ENCODE measurements around the gene MCRIP2.

DNA sequence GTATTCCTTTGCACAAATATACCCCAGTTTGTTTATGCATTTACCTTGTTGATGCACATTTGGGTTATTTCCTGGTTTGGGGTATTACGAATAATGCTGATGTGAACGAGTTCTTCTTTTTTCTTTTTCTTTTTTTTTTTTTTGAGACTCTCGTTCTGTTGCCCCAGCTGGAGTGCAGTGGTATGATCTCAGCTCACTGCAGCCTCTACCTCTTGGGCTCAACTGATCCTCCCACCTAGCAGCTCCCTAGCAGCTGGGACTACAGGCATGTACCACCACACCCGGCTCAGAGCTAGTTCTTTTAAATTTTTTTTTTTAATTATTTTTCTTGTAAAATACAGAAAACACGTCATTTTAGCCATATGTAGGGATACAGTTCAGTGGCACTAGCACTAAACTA, 37.7 kb upstream of the MCRIP2 start:
- TF ChIP-seq, protein P1, sequence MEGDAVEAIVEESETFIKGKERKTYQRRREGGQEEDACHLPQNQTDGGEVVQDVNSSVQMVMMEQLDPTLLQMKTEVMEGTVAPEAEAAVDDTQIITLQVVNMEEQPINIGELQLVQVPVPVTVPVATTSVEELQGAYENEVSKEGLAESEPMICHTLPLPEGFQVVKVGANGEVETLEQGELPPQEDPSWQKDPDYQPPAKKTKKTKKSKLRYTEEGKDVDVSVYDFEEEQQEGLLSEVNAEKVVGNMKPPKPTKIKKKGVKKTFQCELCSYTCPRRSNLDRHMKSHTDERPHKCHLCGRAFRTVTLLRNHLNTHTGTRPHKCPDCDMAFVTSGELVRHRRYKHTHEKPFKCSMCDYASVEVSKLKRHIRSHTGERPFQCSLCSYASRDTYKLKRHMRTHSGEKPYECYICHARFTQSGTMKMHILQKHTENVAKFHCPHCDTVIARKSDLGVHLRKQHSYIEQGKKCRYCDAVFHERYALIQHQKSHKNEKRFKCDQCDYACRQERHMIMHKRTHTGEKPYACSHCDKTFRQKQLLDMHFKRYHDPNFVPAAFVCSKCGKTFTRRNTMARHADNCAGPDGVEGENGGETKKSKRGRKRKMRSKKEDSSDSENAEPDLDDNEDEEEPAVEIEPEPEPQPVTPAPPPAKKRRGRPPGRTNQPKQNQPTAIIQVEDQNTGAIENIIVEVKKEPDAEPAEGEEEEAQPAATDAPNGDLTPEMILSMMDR (conservative IDR thresholded peaks at IDR 0.05; ENCODE audit: low read depth, low read length), result no peak
- no peak for TF ChIP-seq EZH2 (IDR thresholded peaks at IDR 0.05; ENCODE audit: borderline replicate concordance, low read depth, low read length, poor library complexity, severe bottlenecking)

Data from A673 (cell line).